ENCODE data around the gene ACTN4.

Gene ACTN4

GRCh38 chr19:38635483-38636399 is 11.7 kb upstream of the ACTN4 start:
- DNase-seq (ENCODE audit: low spot score) = no peak

- DNase-seq (ENCODE audit: low spot score) = no peak
Observed at GRCh38 chr19:38638461-38638860, 9.0 kb upstream of the ACTN4 start.

- no peak for DNase-seq (ENCODE audit: low spot score)
Observed at GRCh38 chr19:38639679-38640078, 7.8 kb upstream of the ACTN4 start.

GRCh38 chr19:38640368-38640767 is 7.1 kb upstream of the ACTN4 start:
- no peak for DNase-seq (ENCODE audit: low spot score)

GRCh38 chr19:38642176-38642575 is 5.3 kb upstream of the ACTN4 start:
- DNase-seq (ENCODE audit: low spot score) = no peak

- no peak for DNase-seq (ENCODE audit: low spot score)
Observed at GRCh38 chr19:38644719-38645118, 2.7 kb upstream of the ACTN4 start.

- DNase-seq (ENCODE audit: low spot score) = no peak
Observed at GRCh38 chr19:38647966-38648768, 718 bp downstream of the ACTN4 start.

- DNase-seq (ENCODE audit: low spot score) = no peak
Observed at GRCh38 chr19:38648769-38649304, 1.4 kb downstream of the ACTN4 start.

- DNase-seq (ENCODE audit: low spot score) = no peak
Observed at GRCh38 chr19:38649305-38650171, 2.1 kb downstream of the ACTN4 start.

GRCh38 chr19:38650172-38650775 is 2.8 kb downstream of the ACTN4 start:
- no peak for DNase-seq (ENCODE audit: low spot score)

- DNase-seq (ENCODE audit: low spot score) = peak; percentile 77
Observed at GRCh38 chr19:38650911-38651584, 3.6 kb downstream of the ACTN4 start.

GRCh38 chr19:38653028-38653571 is 5.7 kb downstream of the ACTN4 start:
- DNase-seq (ENCODE audit: low spot score) = no peak

GRCh38 chr19:38654628-38655055 is 7.2 kb downstream of the ACTN4 start:
- no peak for DNase-seq (ENCODE audit: low spot score)

GRCh38 chr19:38655148-38655824 is 7.8 kb downstream of the ACTN4 start:
- no peak for DNase-seq (ENCODE audit: low spot score)

- DNase-seq (ENCODE audit: low spot score) = no peak
Observed at GRCh38 chr19:38656171-38656981, 8.9 kb downstream of the ACTN4 start.

- DNase-seq (ENCODE audit: low spot score) = peak; percentile 72
Observed at GRCh38 chr19:38657633-38658222, 10.3 kb downstream of the ACTN4 start.

GRCh38 chr19:38658462-38659306 is 11.2 kb downstream of the ACTN4 start:
- DNase-seq (ENCODE audit: low spot score) = peak; percentile 93

- no peak for DNase-seq (ENCODE audit: low spot score)
Observed at GRCh38 chr19:38660724-38661123, 13.3 kb downstream of the ACTN4 start.

Data from AG08395 (cell line).